Fibroblast of mammary gland (primary cell): ENCODE data around the gene CCDC187.

ENCODE experiments used
- DNase-seq: peaks from one replicate; pipeline ENCODE4 v3.0.0-alpha.2; 2010; ENCODE audit warnings: low read depth
- H3K4me3 ChIP-seq: 2 replicates; pipeline ENCODE4 v1.5.1; 2011; ENCODE audit warnings: low read depth, mild to moderate bottlenecking, low read length, moderate library complexity; ENCODE audit not compliant: control insufficient read depth
- TF ChIP-seq, protein P1 (sequence below): conservative IDR thresholded peaks from 2 replicates; pipeline ENCODE4 v1.5.1; 2011; ENCODE audit warnings: low read depth, low read length, inconsistent platforms; ENCODE audit not compliant: control insufficient read depth, insufficient read depth

Gene CCDC187

DNA sequence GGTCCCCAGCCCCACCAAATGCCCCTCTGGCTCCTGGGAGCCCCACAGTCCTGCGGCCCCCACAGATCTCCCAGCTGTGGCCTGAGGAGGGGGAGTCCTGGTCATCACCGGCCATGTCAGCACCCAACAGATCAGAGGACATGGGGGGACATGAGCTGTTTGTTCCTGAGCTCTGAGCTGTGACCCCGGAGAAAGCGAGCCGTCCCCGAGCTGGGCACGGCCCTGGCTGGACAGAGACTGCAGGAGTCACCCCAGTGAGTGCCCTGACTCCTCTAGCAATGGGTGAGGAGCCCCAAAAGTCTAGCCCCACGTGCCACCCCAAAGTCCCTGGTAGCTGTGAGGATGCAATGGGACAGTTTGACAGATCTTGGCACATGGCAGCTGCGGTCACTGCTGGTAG is 25.7 kb downstream of the CCDC187 start:
- TF ChIP-seq, protein P1, sequence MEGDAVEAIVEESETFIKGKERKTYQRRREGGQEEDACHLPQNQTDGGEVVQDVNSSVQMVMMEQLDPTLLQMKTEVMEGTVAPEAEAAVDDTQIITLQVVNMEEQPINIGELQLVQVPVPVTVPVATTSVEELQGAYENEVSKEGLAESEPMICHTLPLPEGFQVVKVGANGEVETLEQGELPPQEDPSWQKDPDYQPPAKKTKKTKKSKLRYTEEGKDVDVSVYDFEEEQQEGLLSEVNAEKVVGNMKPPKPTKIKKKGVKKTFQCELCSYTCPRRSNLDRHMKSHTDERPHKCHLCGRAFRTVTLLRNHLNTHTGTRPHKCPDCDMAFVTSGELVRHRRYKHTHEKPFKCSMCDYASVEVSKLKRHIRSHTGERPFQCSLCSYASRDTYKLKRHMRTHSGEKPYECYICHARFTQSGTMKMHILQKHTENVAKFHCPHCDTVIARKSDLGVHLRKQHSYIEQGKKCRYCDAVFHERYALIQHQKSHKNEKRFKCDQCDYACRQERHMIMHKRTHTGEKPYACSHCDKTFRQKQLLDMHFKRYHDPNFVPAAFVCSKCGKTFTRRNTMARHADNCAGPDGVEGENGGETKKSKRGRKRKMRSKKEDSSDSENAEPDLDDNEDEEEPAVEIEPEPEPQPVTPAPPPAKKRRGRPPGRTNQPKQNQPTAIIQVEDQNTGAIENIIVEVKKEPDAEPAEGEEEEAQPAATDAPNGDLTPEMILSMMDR: no peak
- no peak for DNase-seq
- H3K4me3 ChIP-seq: no peak overlapping the region

DNA sequence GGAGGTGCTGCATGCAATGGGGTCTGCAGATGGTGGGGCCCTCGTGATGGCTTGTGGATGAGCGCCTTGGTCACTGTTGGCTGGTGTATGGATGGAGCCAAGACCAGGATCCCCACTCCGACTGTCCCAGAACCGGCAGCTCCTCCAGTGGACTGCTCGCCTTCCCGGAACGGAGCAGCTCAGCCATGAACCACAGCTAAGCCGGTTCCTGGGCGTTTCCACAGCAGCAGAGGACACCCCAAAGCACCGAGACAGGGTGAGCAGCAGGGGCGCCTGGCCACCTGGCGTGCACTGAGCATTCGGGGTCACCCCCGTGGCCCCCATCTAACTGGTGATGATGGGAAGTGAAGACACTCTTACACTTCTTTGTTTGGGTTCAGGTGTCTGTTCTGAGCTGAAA is 26.1 kb downstream of the CCDC187 start:
- H3K4me3 ChIP-seq: no peak overlapping the region
- DNase-seq: no peak
- TF ChIP-seq, protein P1: no peak

DNA sequence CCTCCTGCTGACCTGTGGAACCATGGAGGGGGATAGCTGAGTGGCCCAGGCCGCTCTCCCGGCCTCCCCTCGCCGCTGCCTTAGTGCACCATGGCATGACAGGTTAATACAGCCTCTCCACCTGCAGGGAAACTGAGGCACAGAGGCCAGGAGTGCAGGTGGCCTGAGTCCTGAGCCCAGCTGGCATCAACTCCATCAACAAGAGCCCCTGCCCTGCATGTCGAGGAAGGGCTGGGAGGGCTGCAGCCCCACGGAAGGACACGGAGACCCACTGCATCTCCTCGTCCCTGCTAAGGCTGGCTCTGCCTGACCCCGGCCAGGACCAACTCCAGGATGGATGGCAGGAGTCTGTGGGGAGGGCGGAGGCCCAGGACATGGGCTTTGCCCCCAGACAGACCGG is 27.2 kb downstream of the CCDC187 start:
- TF ChIP-seq, protein P1: no peak
- H3K4me3 ChIP-seq: no peak overlapping the region
- no peak for DNase-seq

DNA sequence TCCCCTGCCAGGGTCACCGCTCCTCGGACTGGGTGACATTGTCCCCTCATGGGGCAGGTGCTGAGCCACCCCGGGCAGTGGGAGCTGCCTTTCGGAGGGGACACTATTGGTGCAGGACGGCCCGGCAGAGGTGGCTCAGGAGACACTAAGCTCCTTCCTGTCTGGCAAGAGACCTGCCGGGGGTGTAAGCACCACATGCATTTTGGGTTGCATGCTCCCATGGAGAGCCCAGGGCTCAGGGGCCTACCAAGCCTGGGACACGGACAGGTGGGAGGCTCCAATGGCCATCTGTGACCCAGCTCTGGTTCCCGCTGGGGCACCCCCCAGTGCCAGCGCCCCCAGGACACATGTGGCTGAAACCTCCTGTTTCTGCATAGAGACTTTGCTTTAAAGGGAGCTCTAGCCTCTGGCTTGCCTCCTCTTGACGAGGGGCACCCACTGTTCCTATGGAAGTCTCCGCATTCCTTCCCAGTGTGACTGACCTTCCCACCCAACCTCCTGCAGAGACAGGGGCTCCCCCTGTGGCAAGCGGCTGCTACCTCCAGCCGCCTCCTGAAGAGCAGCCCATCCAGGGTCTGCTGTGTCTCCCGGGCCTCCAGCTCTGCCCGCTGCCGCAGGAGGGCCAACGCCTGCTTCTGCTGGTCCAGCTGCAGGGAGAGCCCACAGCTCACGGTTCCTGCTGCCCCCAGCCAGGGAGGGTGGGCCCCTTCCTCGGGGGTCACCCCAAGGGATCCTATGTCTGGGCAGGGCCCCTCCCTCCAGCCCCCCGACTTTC is 28.1 kb downstream of the CCDC187 start:
- TF ChIP-seq, protein P1: no peak

DNA sequence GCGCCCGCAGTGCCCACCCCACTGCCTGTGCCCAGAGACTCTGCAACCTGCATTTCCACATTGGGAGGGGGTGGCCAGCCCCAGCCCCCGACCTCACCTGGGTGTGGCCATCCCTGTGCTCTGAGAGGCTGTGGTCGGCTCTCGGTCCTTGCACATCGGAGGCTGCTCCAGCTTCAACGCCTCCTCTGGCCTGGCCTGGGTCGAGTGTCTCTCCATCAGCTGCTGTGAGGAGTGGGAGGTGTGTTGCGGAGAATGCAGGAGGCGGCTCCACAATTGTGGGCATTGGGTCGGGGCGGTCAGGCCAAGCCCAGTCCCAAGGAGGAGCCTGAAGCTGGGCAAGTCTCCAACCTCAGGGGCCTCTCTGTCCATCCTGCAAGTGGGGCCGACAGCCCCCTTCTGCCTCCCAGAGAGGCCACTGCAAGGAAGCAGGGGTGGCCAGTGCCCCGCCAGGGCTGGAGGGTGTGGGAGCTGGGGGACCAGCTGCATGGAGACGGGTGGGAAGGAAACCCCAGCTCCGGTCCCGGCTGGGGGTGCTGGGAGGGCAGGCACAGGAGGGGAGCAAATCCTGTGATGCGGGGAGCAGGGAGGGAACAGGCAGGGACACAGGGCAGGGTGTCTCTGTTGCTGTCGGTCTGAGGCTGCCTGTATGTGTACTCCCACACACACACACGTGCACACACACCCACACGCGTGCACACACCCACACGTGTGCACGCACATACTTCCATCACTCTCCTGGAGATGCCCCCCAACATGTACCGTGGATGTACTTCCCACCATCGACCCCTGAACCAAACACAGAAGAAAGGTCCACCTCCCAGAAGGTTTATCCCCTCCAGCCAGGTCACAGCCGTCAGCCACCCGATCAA is 28.9 kb downstream of the CCDC187 start:
- no peak overlapping the region for H3K4me3 ChIP-seq
- DNase-seq: no peak
- TF ChIP-seq, protein P1: no peak

More for the DNA sequence above, 28.1 kb downstream of the CCDC187 start:
- H3K4me3 ChIP-seq: no peak overlapping the region
- DNase-seq: no peak

DNA sequence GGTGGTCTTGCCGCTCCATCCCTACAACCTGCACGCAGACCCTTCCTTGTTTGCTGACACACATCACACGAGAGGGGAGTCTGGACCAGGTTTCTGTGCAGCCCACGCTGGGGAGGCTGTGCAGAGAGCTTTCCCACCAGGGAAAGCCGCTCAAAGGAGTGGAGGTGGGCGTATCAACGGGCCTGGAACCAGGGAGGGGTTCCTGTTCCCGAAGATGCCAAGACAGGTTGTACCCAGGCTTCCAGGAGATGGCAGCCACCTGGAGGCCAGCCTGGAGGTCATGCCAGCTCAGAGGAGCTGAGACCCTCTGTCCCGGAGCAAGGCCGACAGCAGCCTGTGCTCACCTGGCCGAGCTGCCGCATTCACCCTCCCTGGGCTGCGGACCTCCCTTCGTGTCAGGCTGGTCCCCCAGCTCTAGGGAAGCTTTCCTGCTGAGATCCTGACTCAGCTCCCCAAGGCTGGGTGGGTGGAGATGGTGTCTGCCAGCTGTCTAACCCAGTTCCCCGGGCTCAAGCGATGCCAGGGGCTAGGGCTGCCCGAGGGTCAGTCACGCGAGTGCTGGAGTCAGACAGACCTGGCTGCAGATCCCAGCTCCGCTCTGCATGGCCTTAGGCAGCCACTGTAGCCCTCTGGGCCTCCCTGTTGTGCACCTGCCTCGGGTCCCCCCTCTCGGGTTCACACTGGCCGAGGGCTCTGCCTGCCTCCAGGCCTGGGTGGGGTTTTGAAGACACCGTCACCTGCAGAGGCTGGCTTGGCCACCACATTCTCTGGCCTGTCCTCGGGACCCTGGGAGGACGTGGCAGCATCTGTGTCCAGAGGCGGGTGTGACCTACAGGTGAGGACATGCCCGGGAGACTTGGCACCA is 29.7 kb downstream of the CCDC187 start:
- TF ChIP-seq, protein P1: no peak
- H3K4me3 ChIP-seq: no peak overlapping the region
- no peak for DNase-seq
